Measurements from ENCODE around the gene ALPK1. TPM values are rescaled to one million over a fixed set of nuclear protein-coding genes. Genes with fewer than 3 reads are reported as not detected.

Gene ALPK1
- total RNA-seq, 1 donor from 2014 or later, result 4.1 TPM

- H3K27me3 Mint-ChIP-seq (ENCODE audit: unreplicated experiment), result no peaks in the 10 kb centered on the region
- H3K27ac Mint-ChIP-seq (ENCODE audit: unreplicated experiment), result no peak overlapping the region
- TF ChIP-seq, protein P1, sequence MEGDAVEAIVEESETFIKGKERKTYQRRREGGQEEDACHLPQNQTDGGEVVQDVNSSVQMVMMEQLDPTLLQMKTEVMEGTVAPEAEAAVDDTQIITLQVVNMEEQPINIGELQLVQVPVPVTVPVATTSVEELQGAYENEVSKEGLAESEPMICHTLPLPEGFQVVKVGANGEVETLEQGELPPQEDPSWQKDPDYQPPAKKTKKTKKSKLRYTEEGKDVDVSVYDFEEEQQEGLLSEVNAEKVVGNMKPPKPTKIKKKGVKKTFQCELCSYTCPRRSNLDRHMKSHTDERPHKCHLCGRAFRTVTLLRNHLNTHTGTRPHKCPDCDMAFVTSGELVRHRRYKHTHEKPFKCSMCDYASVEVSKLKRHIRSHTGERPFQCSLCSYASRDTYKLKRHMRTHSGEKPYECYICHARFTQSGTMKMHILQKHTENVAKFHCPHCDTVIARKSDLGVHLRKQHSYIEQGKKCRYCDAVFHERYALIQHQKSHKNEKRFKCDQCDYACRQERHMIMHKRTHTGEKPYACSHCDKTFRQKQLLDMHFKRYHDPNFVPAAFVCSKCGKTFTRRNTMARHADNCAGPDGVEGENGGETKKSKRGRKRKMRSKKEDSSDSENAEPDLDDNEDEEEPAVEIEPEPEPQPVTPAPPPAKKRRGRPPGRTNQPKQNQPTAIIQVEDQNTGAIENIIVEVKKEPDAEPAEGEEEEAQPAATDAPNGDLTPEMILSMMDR (IDR thresholded peaks at IDR 0.05; ENCODE audit: unreplicated experiment), result no peak
- H3K36me3 Mint-ChIP-seq (ENCODE audit: low read depth, unreplicated experiment), result no peaks in the 10 kb centered on the region
- H3K4me3 Mint-ChIP-seq (ENCODE audit: unreplicated experiment), result no peak overlapping the region
- H3K4me1 Mint-ChIP-seq (ENCODE audit: unreplicated experiment), result no peaks in the 10 kb centered on the region
- DNase-seq (ENCODE audit: low spot score), result no peak
- H3K9me3 Mint-ChIP-seq (ENCODE audit: unreplicated experiment), result no peaks in the 10 kb centered on the region
Measured at GRCh38 chr4:112341033-112341432, 43.9 kb downstream of the ALPK1 start.

GRCh38 chr4:112343330-112344080, 46.3 kb downstream of the ALPK1 start:
- H3K4me1 Mint-ChIP-seq (ENCODE audit: unreplicated experiment), result no peaks in the 10 kb centered on the region
- H3K36me3 Mint-ChIP-seq (ENCODE audit: low read depth, unreplicated experiment), result no peaks in the 10 kb centered on the region
- no peaks in the 10 kb centered on the region for H3K27me3 Mint-ChIP-seq (ENCODE audit: unreplicated experiment)
- H3K4me3 Mint-ChIP-seq (ENCODE audit: unreplicated experiment), result no peak overlapping the region
- H3K9me3 Mint-ChIP-seq (ENCODE audit: unreplicated experiment), result no peaks in the 10 kb centered on the region
- TF ChIP-seq, protein P1 (IDR thresholded peaks at IDR 0.05; ENCODE audit: unreplicated experiment), result no peak
- no peak for DNase-seq (ENCODE audit: low spot score)
- no peak overlapping the region for H3K27ac Mint-ChIP-seq (ENCODE audit: unreplicated experiment)

DNA sequence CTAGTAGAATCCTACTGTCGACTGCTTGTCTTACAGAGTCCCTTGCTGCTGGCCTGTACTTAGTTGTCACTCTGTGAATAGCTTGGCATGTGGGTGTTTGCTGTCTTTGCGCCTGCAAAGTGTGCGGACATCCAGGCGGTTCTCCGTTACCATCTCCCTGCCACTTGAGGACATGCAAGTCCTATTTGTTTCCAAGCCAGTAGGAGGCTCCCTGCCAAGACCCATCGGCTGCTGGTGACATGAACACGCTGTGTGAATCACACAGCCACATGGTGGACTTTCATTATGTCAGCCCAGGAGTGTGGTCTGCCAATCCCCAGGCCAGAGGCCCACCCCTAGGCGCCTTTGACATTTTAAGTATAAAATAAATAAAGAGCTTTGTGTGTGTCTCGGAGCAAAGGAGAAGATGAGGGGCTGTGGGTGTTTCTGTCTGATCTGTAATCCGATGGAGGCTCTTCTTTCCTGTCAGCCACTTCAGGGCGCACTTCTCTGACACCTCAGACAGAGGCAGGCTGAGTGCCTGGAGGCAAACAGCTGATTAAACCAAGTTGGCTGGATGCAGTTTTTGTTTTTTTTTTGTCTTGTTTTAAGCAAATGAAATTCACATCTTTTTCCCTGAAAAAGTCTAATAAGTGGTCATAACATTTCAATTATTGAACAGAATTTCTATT, 51.5 kb downstream of the ALPK1 start:
- H3K9me3 Mint-ChIP-seq (ENCODE audit: unreplicated experiment), result no peaks in the 10 kb centered on the region
- TF ChIP-seq, protein P1 (IDR thresholded peaks at IDR 0.05; ENCODE audit: unreplicated experiment), result no peak
- no peaks in the 10 kb centered on the region for H3K36me3 Mint-ChIP-seq (ENCODE audit: low read depth, unreplicated experiment)
- H3K27me3 Mint-ChIP-seq (ENCODE audit: unreplicated experiment), result no peaks in the 10 kb centered on the region
- H3K4me3 Mint-ChIP-seq (ENCODE audit: unreplicated experiment), result no peak overlapping the region
- H3K27ac Mint-ChIP-seq (ENCODE audit: unreplicated experiment), result no peak overlapping the region
- no peaks in the 10 kb centered on the region for H3K4me1 Mint-ChIP-seq (ENCODE audit: unreplicated experiment)
- DNase-seq (ENCODE audit: low spot score), result peak; percentile 42

DNA sequence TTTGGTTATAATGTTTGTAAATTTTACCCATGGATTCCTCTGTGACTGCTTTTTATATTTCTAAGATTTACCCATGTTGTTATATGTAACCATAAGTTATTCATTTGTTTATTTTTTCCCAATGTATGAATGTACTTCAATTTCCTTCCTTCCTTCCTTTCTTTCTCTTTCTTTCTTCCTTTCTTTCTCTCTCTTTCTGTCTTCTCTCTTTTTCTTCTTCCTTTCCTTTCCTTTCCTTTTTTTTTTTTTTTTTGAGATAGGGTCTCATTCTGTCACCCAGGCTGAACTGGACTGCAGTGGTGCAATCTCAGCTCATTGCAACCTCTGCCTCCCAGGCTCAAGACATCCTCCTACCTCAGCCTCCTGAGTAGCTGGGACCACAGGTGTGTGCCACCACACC, 55.6 kb downstream of the ALPK1 start:
- no peaks in the 10 kb centered on the region for H3K4me1 Mint-ChIP-seq (ENCODE audit: unreplicated experiment)
- H3K9me3 Mint-ChIP-seq (ENCODE audit: unreplicated experiment), result no peaks in the 10 kb centered on the region
- TF ChIP-seq, protein P1 (IDR thresholded peaks at IDR 0.05; ENCODE audit: unreplicated experiment), result no peak
- H3K4me3 Mint-ChIP-seq (ENCODE audit: unreplicated experiment), result no peak overlapping the region
- H3K27me3 Mint-ChIP-seq (ENCODE audit: unreplicated experiment), result peaks cover 8% of the 10 kb centered on the region
- H3K27ac Mint-ChIP-seq (ENCODE audit: unreplicated experiment), result no peak overlapping the region
- peaks cover 3% of the 10 kb centered on the region for H3K36me3 Mint-ChIP-seq (ENCODE audit: low read depth, unreplicated experiment)
- DNase-seq (ENCODE audit: low spot score), result no peak

GRCh38 chr4:112355662-112356061, 58.5 kb downstream of the ALPK1 start:
- H3K27me3 Mint-ChIP-seq (ENCODE audit: unreplicated experiment), result peaks cover 11% of the 10 kb centered on the region
- no peak overlapping the region for H3K27ac Mint-ChIP-seq (ENCODE audit: unreplicated experiment)
- TF ChIP-seq, protein P1 (IDR thresholded peaks at IDR 0.05; ENCODE audit: unreplicated experiment), result no peak
- DNase-seq (ENCODE audit: low spot score), result no peak
- no peaks in the 10 kb centered on the region for H3K9me3 Mint-ChIP-seq (ENCODE audit: unreplicated experiment)
- H3K36me3 Mint-ChIP-seq (ENCODE audit: low read depth, unreplicated experiment), result peaks cover 7% of the 10 kb centered on the region
- no peak overlapping the region for H3K4me3 Mint-ChIP-seq (ENCODE audit: unreplicated experiment)
- H3K4me1 Mint-ChIP-seq (ENCODE audit: unreplicated experiment), result no peaks in the 10 kb centered on the region
